Adrenal gland (tissue), 5 donors: ENCODE results near the gene PODNL1.

ENCODE experiments used
- POLR2A ChIP-seq, 2 donors: fragments of 450-650 bp; IDR thresholded peaks; one replicate each; pipeline ENCODE4 v1.6.1; 2017; ENCODE audit warnings: antibody characterized with exemption in 2 of 2, mild to moderate bottlenecking in 2 of 2, moderate library complexity in 1 of 2
- TF ChIP-seq, protein P1 (sequence below), 6 experiments: fragments of 450-650 bp in 4 of 6; fragments of 200-600 bp in 2 of 6; sonication (generic) in 1 of 6; IDR thresholded peaks; 1 replicate in 5 of 6; 2 replicates in 1 of 6; pipeline versions ENCODE4 v1.5.1 to v1.8.0; 2016 to 2021; ENCODE audit warnings: antibody characterized with exemption in 6 of 6, mild to moderate bottlenecking in 2 of 6, moderate library complexity in 1 of 6
- donor health status: DM: no; HTN: no; CAD: no.

DNA sequence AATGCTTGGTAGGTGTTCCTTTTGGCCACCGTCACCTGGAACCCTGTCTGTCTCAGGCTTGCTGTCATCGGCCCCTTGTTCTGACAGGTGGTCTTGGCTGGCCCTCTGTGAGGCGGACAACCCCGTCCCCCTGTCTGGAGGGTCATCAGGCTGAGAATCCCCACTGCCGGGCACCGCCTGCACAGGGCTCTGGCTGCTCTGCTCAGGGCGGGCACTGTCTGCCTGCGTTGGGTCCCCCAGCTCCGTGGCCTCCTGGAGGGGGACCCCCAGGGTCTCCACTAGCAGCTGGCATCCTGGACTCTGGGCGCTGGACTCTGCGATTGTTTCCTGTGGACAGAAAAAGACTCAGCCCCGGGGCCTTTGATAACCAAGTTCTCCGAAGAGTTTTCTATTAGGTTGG is 48.1 kb downstream of the PODNL1 start:
- TF ChIP-seq, protein P1, sequence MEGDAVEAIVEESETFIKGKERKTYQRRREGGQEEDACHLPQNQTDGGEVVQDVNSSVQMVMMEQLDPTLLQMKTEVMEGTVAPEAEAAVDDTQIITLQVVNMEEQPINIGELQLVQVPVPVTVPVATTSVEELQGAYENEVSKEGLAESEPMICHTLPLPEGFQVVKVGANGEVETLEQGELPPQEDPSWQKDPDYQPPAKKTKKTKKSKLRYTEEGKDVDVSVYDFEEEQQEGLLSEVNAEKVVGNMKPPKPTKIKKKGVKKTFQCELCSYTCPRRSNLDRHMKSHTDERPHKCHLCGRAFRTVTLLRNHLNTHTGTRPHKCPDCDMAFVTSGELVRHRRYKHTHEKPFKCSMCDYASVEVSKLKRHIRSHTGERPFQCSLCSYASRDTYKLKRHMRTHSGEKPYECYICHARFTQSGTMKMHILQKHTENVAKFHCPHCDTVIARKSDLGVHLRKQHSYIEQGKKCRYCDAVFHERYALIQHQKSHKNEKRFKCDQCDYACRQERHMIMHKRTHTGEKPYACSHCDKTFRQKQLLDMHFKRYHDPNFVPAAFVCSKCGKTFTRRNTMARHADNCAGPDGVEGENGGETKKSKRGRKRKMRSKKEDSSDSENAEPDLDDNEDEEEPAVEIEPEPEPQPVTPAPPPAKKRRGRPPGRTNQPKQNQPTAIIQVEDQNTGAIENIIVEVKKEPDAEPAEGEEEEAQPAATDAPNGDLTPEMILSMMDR (IDR thresholded peaks at IDR 0.05) = no peak
- TF ChIP-seq POLR2A (IDR thresholded peaks at IDR 0.05) = no peak
